Lung microvascular endothelial cell (primary cell): ENCODE measurements around the gene OLFML2A. TPM values are rescaled to one million over a fixed set of nuclear protein-coding genes. Genes with fewer than 3 reads are reported as not detected.
"Not testable (repeated sequence)": the region's sequence is repeated elsewhere in the genome, so short reads cannot be mapped to it uniquely, and the experiment has no call there.

Experiments used
- DNase-seq, 2 donors: peaks; one replicate each; pipeline versions ENCODE4 v3.0.0 to v3.0.0-alpha.2; 2010; ENCODE audit warnings: low read depth in 2 of 2
- total RNA-seq: library from RNA; depleted of rRNA; stranded (reverse); fragments of >200 nt; gene quantifications from 2 replicates; pipeline ENCODE4 v1.2.1, GENCODE V29; 2014

The OLFML2A gene
- total RNA-seq, 1 donor from 2014 or later = 2.2 TPM

- no peak for DNase-seq
Measured at GRCh38 chr9:124761196-124761595, 15.7 kb upstream of the OLFML2A start.

- no peak for DNase-seq
Measured at GRCh38 chr9:124761710-124762109, 15.2 kb upstream of the OLFML2A start.

GRCh38 chr9:124762633-124763032, 14.3 kb upstream of the OLFML2A start:
- DNase-seq = no peak

- DNase-seq = peak; percentile 20 to 42
Measured at GRCh38 chr9:124764774-124765438, 12.0 kb upstream of the OLFML2A start.

- DNase-seq = no peak
Measured at GRCh38 chr9:124765439-124765835, 11.5 kb upstream of the OLFML2A start.

- DNase-seq = no peak
Measured at GRCh38 chr9:124766326-124766725, 10.6 kb upstream of the OLFML2A start.

GRCh38 chr9:124766815-124767554, 9.9 kb upstream of the OLFML2A start:
- DNase-seq = no peak

GRCh38 chr9:124767821-124768220, 9.1 kb upstream of the OLFML2A start:
- DNase-seq = no peak

- no peak for DNase-seq
Measured at GRCh38 chr9:124768334-124768733, 8.6 kb upstream of the OLFML2A start.

GRCh38 chr9:124768750-124769548, 8.0 kb upstream of the OLFML2A start:
- peak in 1 of 2 donors; percentile 42 for DNase-seq

GRCh38 chr9:124769549-124770358, 7.2 kb upstream of the OLFML2A start:
- no peak for DNase-seq

- no peak for DNase-seq
Measured at GRCh38 chr9:124770359-124771020, 6.4 kb upstream of the OLFML2A start.

GRCh38 chr9:124771021-124771866, 5.7 kb upstream of the OLFML2A start, which contains the start of gene NR6A1:
NR6A1 (minus strand) TSS chr9:124771311.
- DNase-seq = peak; percentile 95 to 98

- peak; percentile 64 to 81 for DNase-seq
Measured at GRCh38 chr9:124771867-124772679, 4.9 kb upstream of the OLFML2A start.

GRCh38 chr9:124772877-124773276, 4.1 kb upstream of the OLFML2A start:
- DNase-seq = not testable (repeated sequence)

GRCh38 chr9:124773473-124774128, 3.3 kb upstream of the OLFML2A start:
- no peak for DNase-seq

- DNase-seq = peak; percentile 74 to 86
Measured at GRCh38 chr9:124774129-124774978, 2.6 kb upstream of the OLFML2A start.

GRCh38 chr9:124776618-124776953, 347 bp upstream of the OLFML2A start:
- no peak for DNase-seq
